Loucy (cell line): Measurements from ENCODE around the gene ZNF490.

Source experiments
- CTCF ChIP-seq: fragments of 200-600 bp; sonication (generic); conservative IDR thresholded peaks from 2 replicates; pipeline ENCODE4 v1.5.1; 2014; ENCODE audit warnings: mild to moderate bottlenecking, antibody characterized with exemption, low read length
- EZH2phosphoT487 ChIP-seq: fragments of 200-600 bp; IDR thresholded peaks from 2 replicates; pipeline ENCODE4 v1.6.1; 2018; ENCODE audit warnings: antibody characterized with exemption, mild to moderate bottlenecking, moderate library complexity, borderline replicate concordance

- TF ChIP-seq CTCF (no peak), EZH2phosphoT487 (no peak)
These were observed 717 bp upstream of the ZNF490 start for GRCh38 chr19:12611361-12611699.
